GM15510 (cell line): ENCODE results near the gene BTBD7.
A peak's percentile ranks its signal among the peaks of the same experiment; 100 is the strongest.

Experiments
- POLR2A ChIP-seq: IDR thresholded peaks from 3 replicates; pipeline ENCODE4 v1.6.1; 2011; ENCODE audit warnings: borderline replicate concordance; ENCODE audit not compliant: insufficient read length; ENCODE audit errors: extremely low read depth

Gene BTBD7

GRCh38 chr14:93207468-93208308 lies 125.1 kb downstream of the BTBD7 start:
- no peak for TF ChIP-seq POLR2A

- TF ChIP-seq POLR2A, result peak; percentile 85
These were observed 125.9 kb downstream of the BTBD7 start, which contains the start of the genes GON7 and UBR7 for GRCh38 chr14:93206793-93207467. GON7 (minus strand) TSS chr14:93207065; CDS start chr14:93207037, 28 bp downstream. UBR7 (plus strand) TSS chr14:93207256; CDS start chr14:93207292, 36 bp downstream.

- TF ChIP-seq POLR2A, result no peak
These were observed 131.6 kb downstream of the BTBD7 start for GRCh38 chr14:93201155-93201704.

GRCh38 chr14:93200553-93200952 lies 132.3 kb downstream of the BTBD7 start:
- no peak for TF ChIP-seq POLR2A

GRCh38 chr14:93199031-93199430 lies 133.8 kb downstream of the BTBD7 start:
- no peak for TF ChIP-seq POLR2A

- TF ChIP-seq POLR2A, result no peak
These were observed 137.4 kb downstream of the BTBD7 start for GRCh38 chr14:93195316-93195999.
